Bronchial epithelial cell (primary cell): ENCODE measurements around the gene TNNT2. TPM values are rescaled to one million over a fixed set of nuclear protein-coding genes. Genes with fewer than 3 reads are reported as not detected.

Experiments used
- DNase-seq: peaks from one replicate; pipeline ENCODE4 v3.0.0-alpha.2; 2010; ENCODE audit warnings: low read depth
- FAIRE-seq: peaks from 2 replicates; lab custom pipeline; 2011; peaks lifted over from hg19 to GRCh38; lab: Jason Lieb, UNC
- H3K27me3 ChIP-seq: 2 replicates; pipeline ENCODE4 v1.5.1; 2011; ENCODE audit warnings: low read length; ENCODE audit not compliant: control insufficient read depth, insufficient read depth
- H3K36me3 ChIP-seq: 2 replicates; pipeline ENCODE4 v1.5.1; 2011; ENCODE audit warnings: low read length; ENCODE audit not compliant: control insufficient read depth, insufficient read depth
- H3K4me3 ChIP-seq: 2 replicates; pipeline ENCODE4 v1.5.1; 2011; ENCODE audit warnings: mild to moderate bottlenecking, low read depth, low read length, control low read depth
- total RNA-seq: library from RNA; depleted of rRNA; stranded (reverse); fragments of >200 nt; gene quantifications from 2 replicates; pipeline ENCODE4 v1.2.1, GENCODE V29; 2014
- TF ChIP-seq, protein P1 (sequence below): IDR thresholded peaks from 2 replicates; pipeline ENCODE4 v1.5.1; 2011; ENCODE audit warnings: mild to moderate bottlenecking, moderate library complexity, low read length, control low read depth, inconsistent platforms; ENCODE audit not compliant: insufficient read depth, severe bottlenecking

TNNT2 gene
- total RNA-seq, 1 donor from 2014 or later, result 0.26 TPM

DNA sequence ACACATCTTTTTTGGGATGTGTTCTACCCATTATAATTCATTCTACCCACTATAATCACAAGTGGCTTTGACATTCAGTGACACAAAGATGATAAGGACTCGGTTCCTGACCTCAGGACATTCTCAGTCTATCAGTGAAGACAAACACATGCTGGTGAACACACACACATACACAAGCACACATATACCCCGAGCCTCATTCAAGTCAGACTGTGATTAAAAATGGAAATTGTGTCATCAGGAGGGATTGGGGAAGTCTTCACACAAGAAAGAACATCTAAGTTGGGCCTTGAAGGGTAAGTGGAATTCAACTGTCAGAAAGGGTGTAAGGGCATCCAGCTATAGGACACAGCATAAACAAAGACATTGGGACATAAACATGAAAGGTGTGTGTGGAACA lies 24.2 kb upstream of the TNNT2 start:
- no peaks in the 10 kb centered on the region for H3K36me3 ChIP-seq
- no peaks in the 10 kb centered on the region for H3K27me3 ChIP-seq
- peak; percentile 94 for FAIRE-seq
- H3K4me3 ChIP-seq, result no peak overlapping the region
- no peak for DNase-seq
- TF ChIP-seq, protein P1, sequence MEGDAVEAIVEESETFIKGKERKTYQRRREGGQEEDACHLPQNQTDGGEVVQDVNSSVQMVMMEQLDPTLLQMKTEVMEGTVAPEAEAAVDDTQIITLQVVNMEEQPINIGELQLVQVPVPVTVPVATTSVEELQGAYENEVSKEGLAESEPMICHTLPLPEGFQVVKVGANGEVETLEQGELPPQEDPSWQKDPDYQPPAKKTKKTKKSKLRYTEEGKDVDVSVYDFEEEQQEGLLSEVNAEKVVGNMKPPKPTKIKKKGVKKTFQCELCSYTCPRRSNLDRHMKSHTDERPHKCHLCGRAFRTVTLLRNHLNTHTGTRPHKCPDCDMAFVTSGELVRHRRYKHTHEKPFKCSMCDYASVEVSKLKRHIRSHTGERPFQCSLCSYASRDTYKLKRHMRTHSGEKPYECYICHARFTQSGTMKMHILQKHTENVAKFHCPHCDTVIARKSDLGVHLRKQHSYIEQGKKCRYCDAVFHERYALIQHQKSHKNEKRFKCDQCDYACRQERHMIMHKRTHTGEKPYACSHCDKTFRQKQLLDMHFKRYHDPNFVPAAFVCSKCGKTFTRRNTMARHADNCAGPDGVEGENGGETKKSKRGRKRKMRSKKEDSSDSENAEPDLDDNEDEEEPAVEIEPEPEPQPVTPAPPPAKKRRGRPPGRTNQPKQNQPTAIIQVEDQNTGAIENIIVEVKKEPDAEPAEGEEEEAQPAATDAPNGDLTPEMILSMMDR, result no peak

- no peaks in the 10 kb centered on the region for H3K27me3 ChIP-seq
- H3K4me3 ChIP-seq, result no peak overlapping the region
- DNase-seq (no peak), FAIRE-seq (no peak)
- TF ChIP-seq, protein P1, result no peak
- peaks cover 2% of the 10 kb centered on the region for H3K36me3 ChIP-seq
Measured at GRCh38 chr1:201400852-201401230, 23.4 kb upstream of the TNNT2 start.

GRCh38 chr1:201400212-201400851 lies 22.9 kb upstream of the TNNT2 start:
- FAIRE-seq, result peak; percentile 80
- Histone ChIP-seq H3K36me3 (peaks cover 3% of the 10 kb centered on the region), H3K4me3 (peak overlapping the region; percentile 85), H3K27me3 (no peaks in the 10 kb centered on the region)
- TF ChIP-seq, protein P1, result no peak
- DNase-seq, result no peak

DNA sequence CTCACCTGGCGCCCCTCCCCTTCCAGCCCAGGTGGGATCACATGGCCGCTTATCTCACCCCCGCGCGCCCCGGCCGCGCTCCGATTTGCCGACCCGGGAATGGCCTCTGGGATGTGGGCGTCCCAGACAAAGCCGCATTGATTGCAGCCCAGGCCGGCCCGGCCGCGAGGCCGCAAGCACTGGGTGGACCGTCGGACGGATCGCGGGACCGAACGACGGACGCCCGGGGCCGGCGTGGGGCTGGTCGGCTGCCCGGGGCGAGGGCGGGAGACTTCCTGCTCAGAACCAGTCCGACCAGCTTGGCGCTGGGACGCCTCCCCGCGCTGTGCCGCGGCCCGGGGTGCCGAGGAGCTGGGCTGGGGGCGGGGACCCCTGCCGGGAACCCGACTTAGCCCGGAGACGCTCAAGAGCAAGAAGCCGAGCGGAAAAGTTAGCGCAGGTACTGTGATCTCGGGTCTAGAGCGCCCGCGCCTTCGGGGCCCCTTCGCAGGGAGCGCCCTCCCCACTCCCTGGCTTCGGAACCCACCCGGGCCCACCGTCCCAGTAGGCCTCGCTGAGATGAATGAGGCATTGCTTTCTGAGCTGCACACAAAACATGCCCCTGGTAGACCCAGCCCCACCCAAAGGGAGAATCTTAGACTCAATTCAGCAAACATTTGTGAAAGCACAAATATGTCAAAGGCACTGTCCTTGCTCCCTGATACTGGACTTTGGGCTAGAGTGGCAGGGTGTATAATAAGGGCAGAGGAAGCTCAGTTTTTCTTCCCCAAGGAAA lies 22.1 kb upstream of the TNNT2 start:
- FAIRE-seq, result no peak
- TF ChIP-seq, protein P1, result no peak
- peak; percentile 67 for DNase-seq
- Histone ChIP-seq H3K4me3 (peak overlapping the region; percentile 85), H3K36me3 (peaks cover 6% of the 10 kb centered on the region), H3K27me3 (no peaks in the 10 kb centered on the region)

- TF ChIP-seq, protein P1, result no peak
- Histone ChIP-seq H3K4me3 (peak within 1 kb of the TSS; percentile 85), H3K36me3 (peaks cover 6% of the 10 kb centered on the region), H3K27me3 (no peaks in the 10 kb centered on the region)
- DNase-seq, result no peak
- no peak for FAIRE-seq
Measured at GRCh38 chr1:201399018-201399351, 21.5 kb upstream of the TNNT2 start, which contains the start of gene LAD1. Gene LAD1, minus strand, starts transcription at chr1:201399324. Its CDS starts 18 bp downstream, at chr1:201399306.

DNA sequence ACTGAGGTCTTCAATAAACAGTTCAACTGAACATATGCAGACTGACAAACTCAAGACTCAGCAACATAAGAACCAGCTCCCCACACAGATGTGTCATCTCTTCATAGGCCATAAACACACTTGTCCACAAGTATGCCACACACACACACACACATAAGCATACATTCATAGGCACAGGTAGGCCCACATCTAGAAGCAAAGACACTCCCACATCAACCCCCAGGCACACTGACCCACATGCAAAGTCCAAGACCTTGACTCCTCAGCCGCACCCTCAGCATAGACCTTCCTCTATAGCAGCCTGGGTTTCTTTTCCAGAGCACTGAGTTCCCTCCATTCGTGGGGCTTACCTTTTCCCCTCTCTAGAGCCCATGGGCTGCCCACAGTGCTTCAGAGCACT lies 20.2 kb upstream of the TNNT2 start:
- peak; percentile 95 for FAIRE-seq
- peak; percentile 90 for DNase-seq
- Histone ChIP-seq H3K27me3 (no peaks in the 10 kb centered on the region), H3K4me3 (peak overlapping the region; percentile 85), H3K36me3 (peaks cover 10% of the 10 kb centered on the region)
- TF ChIP-seq, protein P1, result no peak
